HG03095 (cell line): ENCODE measurements around the gene SLC24A3.

Experiments
- ATAC-seq: cut with Tn5 transposase; IDR thresholded peaks from one replicate; pipeline ENCODE4 v1.9.1; 2021; ENCODE audit warnings: moderate library complexity; ENCODE audit not compliant: unreplicated experiment

The SLC24A3 gene

GRCh38 chr20:19236371-19237055 is 24.1 kb downstream of the SLC24A3 start:
- no peak for ATAC-seq

GRCh38 chr20:19241440-19241839 is 29.0 kb downstream of the SLC24A3 start:
- ATAC-seq = no peak

- ATAC-seq = no peak
Measured at GRCh38 chr20:19244291-19244690, 31.8 kb downstream of the SLC24A3 start.

GRCh38 chr20:19249106-19249879 is 36.9 kb downstream of the SLC24A3 start:
- ATAC-seq = no peak

GRCh38 chr20:19250346-19250745 is 37.9 kb downstream of the SLC24A3 start:
- ATAC-seq = no peak

- ATAC-seq = no peak
Measured at GRCh38 chr20:19251506-19251905, 39.1 kb downstream of the SLC24A3 start.

GRCh38 chr20:19251958-19252357 is 39.5 kb downstream of the SLC24A3 start:
- ATAC-seq = no peak

- no peak for ATAC-seq
Measured at GRCh38 chr20:19252451-19253120, 40.1 kb downstream of the SLC24A3 start.

GRCh38 chr20:19253316-19253715 is 40.9 kb downstream of the SLC24A3 start:
- no peak for ATAC-seq

GRCh38 chr20:19253916-19254820 is 41.7 kb downstream of the SLC24A3 start:
- ATAC-seq = no peak

- no peak for ATAC-seq
Measured at GRCh38 chr20:19254956-19255355, 42.5 kb downstream of the SLC24A3 start.

- ATAC-seq = no peak
Measured at GRCh38 chr20:19256085-19256484, 43.6 kb downstream of the SLC24A3 start.

- no peak for ATAC-seq
Measured at GRCh38 chr20:19256906-19257595, 44.6 kb downstream of the SLC24A3 start.

- no peak for ATAC-seq
Measured at GRCh38 chr20:19257865-19258264, 45.4 kb downstream of the SLC24A3 start.

GRCh38 chr20:19259141-19259591 is 46.7 kb downstream of the SLC24A3 start:
- ATAC-seq = no peak

GRCh38 chr20:19260412-19261090 is 48.1 kb downstream of the SLC24A3 start:
- peak; percentile 61 for ATAC-seq

GRCh38 chr20:19264191-19264590 is 51.7 kb downstream of the SLC24A3 start:
- ATAC-seq = no peak

GRCh38 chr20:19265646-19266374 is 53.4 kb downstream of the SLC24A3 start:
- ATAC-seq = no peak

GRCh38 chr20:19268426-19268825 is 56.0 kb downstream of the SLC24A3 start:
- ATAC-seq = no peak
